PC-9 (cell line): ENCODE results near the gene RAET1L.

ENCODE experiments used
- CTCF ChIP-seq: fragments of 200-600 bp; sonication (generic); conservative IDR thresholded peaks from 2 replicates; pipeline ENCODE4 v1.6.1; 2017; ENCODE audit warnings: mixed run types, antibody characterized with exemption, mild to moderate bottlenecking, moderate library complexity
- EZH2 ChIP-seq: fragments of 200-600 bp; sonication (generic); IDR thresholded peaks from 2 replicates; pipeline ENCODE4 v1.8.0; 2017; ENCODE audit warnings: antibody characterized with exemption, low read depth

- no peak for TF ChIP-seq CTCF
- no peak for TF ChIP-seq EZH2
These were observed 1.9 kb upstream of the RAET1L start for GRCh38 chr6:150026976-150027805.
